ENCODE measurements around the gene CFDP1. TPM values are rescaled to one million over a fixed set of nuclear protein-coding genes. Genes with fewer than 3 reads are reported as not detected.
A peak's percentile ranks its signal among the peaks of the same experiment; 100 is the strongest.

CFDP1 gene
- total and polyA plus RNA-seq, 2 of the 13 experiments (the other 11 are each of a cell fraction or from before 2014, with no cell fraction given), result 78.6 to 153 TPM

GRCh38 chr16:75250809-75251279 lies 182.5 kb downstream of the CFDP1 start (continued):
- peak; percentile 68; the same call in 1 of the 2 replicates for TF ChIP-seq ZNF670 (CRISPR knock-in tag; IDR thresholded peaks at IDR 0.05; ENCODE audit: borderline replicate concordance)
- no peak for TF ChIP-seq SIN3B (IDR thresholded peaks at IDR 0.05; ENCODE audit: low read length)
- no peak for TF ChIP-seq SRF (IDR thresholded peaks at IDR 0.05; ENCODE audit: low read depth, low read length)
- no peak for TF ChIP-seq ZNF431 (CRISPR knock-in tag; IDR thresholded peaks at IDR 0.05; ENCODE audit: borderline replicate concordance, low read depth)
- no peak; a peak in 1 of 4 replicates for TF ChIP-seq KLF16 (CRISPR knock-in tag; IDR thresholded peaks at IDR 0.05)
- TF ChIP-seq, protein P1, sequence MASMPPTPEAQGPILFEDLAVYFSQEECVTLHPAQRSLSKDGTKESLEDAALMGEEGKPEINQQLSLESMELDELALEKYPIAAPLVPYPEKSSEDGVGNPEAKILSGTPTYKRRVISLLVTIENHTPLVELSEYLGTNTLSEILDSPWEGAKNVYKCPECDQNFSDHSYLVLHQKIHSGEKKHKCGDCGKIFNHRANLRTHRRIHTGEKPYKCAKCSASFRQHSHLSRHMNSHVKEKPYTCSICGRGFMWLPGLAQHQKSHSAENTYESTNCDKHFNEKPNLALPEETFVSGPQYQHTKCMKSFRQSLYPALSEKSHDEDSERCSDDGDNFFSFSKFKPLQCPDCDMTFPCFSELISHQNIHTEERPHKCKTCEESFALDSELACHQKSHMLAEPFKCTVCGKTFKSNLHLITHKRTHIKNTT (CRISPR knock-in tag; IDR thresholded peaks at IDR 0.05), result no peak
- TF ChIP-seq ZNF784 (CRISPR knock-in tag; IDR thresholded peaks at IDR 0.05; ENCODE audit: borderline replicate concordance), result peak; percentile 84; the same call in 1 of the 2 replicates
- TF ChIP-seq SIN3A (IDR thresholded peaks at IDR 0.05; ENCODE audit: borderline replicate concordance, low read depth, low read length), result peak; percentile 38; the same call in 1 of the 2 replicates
- TF ChIP-seq PPARG (CRISPR knock-in tag; conservative IDR thresholded peaks at IDR 0.05), result no peak; the same call in 1 of the 2 replicates
- TF ChIP-seq ZSCAN30 (CRISPR knock-in tag; IDR thresholded peaks at IDR 0.05), result no peak
- no peak for TF ChIP-seq TCF7 (IDR thresholded peaks at IDR 0.05; ENCODE audit: low read depth)
- TF ChIP-seq U2AF2 (IDR thresholded peaks at IDR 0.05; ENCODE audit: low read depth, low read length), result no peak
- no peak for TF ChIP-seq ELF1 (CRISPR knock-in tag; IDR thresholded peaks at IDR 0.05)
- TF ChIP-seq SKI (IDR thresholded peaks at IDR 0.05; ENCODE audit: partially characterized antibody), result peak; percentile 42
- TF ChIP-seq HNF4G (IDR thresholded peaks at IDR 0.05; ENCODE audit: borderline replicate concordance, low read depth, low read length), result no peak
- TF ChIP-seq HNF4G (CRISPR knock-in tag; IDR thresholded peaks at IDR 0.05; ENCODE audit: borderline replicate concordance, low read depth), result no peak
- no peak for TF ChIP-seq NBN (conservative IDR thresholded peaks at IDR 0.05)
- peak; percentile 84; the same call in 1 of the 2 replicates for TF ChIP-seq ZNF704 (CRISPR knock-in tag; IDR thresholded peaks at IDR 0.05; ENCODE audit: borderline replicate concordance)
- TF ChIP-seq MED13 (CRISPR knock-in tag; IDR thresholded peaks at IDR 0.05), result peak; percentile 23
- TF ChIP-seq, protein P2, sequence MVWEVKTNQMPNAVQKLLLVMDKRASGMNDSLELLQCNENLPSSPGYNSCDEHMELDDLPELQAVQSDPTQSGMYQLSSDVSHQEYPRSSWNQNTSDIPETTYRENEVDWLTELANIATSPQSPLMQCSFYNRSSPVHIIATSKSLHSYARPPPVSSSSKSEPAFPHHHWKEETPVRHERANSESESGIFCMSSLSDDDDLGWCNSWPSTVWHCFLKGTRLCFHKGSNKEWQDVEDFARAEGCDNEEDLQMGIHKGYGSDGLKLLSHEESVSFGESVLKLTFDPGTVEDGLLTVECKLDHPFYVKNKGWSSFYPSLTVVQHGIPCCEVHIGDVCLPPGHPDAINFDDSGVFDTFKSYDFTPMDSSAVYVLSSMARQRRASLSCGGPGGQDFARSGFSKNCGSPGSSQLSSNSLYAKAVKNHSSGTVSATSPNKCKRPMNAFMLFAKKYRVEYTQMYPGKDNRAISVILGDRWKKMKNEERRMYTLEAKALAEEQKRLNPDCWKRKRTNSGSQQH (CRISPR knock-in tag; IDR thresholded peaks at IDR 0.05; ENCODE audit: low read depth), result no peak
- TF ChIP-seq MYNN (CRISPR knock-in tag; IDR thresholded peaks at IDR 0.05; ENCODE audit: low read depth), result no peak
- TF ChIP-seq ZNF552 (CRISPR knock-in tag; IDR thresholded peaks at IDR 0.05; ENCODE audit: borderline replicate concordance), result no peak
- no peak; the same call in 1 of the 2 replicates for TF ChIP-seq NFYB (CRISPR knock-in tag; IDR thresholded peaks at IDR 0.05)

All from HepG2 (cell line).